GM12892 (cell line): ENCODE measurements around the gene HDGF.

Experiments used
- POLR2A ChIP-seq: IDR thresholded peaks from 2 replicates; pipeline ENCODE4 v1.6.1; 2011; ENCODE audit warnings: low read depth, low read length, control low read depth
- POLR2AphosphoS5 ChIP-seq: IDR thresholded peaks from 2 replicates; pipeline ENCODE4 v1.6.1; 2011; ENCODE audit warnings: low read depth, low read length, control low read depth
- TAF1 ChIP-seq: IDR thresholded peaks from 2 replicates; pipeline ENCODE4 v1.6.1; 2011; ENCODE audit warnings: low read depth, mild to moderate bottlenecking, control low read depth, low read length, borderline replicate concordance

DNA sequence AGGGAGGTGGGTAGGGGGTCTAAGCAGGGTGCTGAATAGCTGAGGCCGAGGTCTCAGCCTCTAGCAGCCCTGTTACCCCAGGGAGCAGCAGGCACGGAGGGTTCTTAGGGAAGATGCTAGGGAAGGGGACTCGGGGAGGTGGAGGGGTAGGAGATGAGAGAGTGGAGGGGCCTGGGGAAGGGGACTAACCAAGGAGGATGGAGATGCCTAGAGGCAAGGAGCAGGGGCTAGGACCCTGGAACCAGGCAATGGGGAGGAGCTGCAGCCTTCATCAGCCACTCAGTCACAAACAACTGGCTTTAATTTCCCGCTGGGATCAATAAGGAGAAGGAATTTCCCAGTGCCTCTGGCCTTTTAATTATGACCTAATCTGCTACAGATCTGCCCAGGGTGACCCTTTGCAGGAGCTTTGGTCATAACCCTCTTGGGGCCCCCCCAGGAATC, 43.2 kb downstream of the HDGF start:
- TF ChIP-seq POLR2A (no peak), TAF1 (no peak), POLR2AphosphoS5 (no peak)
